Loucy (cell line): ENCODE measurements around the gene ARHGAP4.

ENCODE experiments used
- H2AFZ ChIP-seq: fragments of 200-600 bp; sonication (generic); 2 replicates; pipeline ENCODE4 v1.6.0; 2016; ENCODE audit warnings: antibody characterized with exemption, mild to moderate bottlenecking, low read length, moderate library complexity
- H3F3A ChIP-seq: fragments of 200-600 bp; 2 replicates; pipeline ENCODE4 v1.6.0; 2016; ENCODE audit warnings: antibody characterized with exemption, low read depth, mild to moderate bottlenecking
- H3K27me3 ChIP-seq: fragments of 200-600 bp; sonication (generic); 2 replicates; pipeline ENCODE4 v1.6.1; 2014; ENCODE audit warnings: low read length, mild to moderate bottlenecking; ENCODE audit not compliant: insufficient read depth, poor library complexity, severe bottlenecking
- H3K36me3 ChIP-seq: fragments of 200-600 bp; sonication (generic); 2 replicates; pipeline ENCODE4 v1.6.1; 2016; ENCODE audit warnings: low read length; ENCODE audit not compliant: insufficient read depth
- H3K4me1 ChIP-seq: fragments of 200-600 bp; sonication (generic); 2 replicates; pipeline ENCODE4 v1.5.1; 2014; ENCODE audit warnings: low read length, mild to moderate bottlenecking; ENCODE audit not compliant: insufficient read depth, poor library complexity, severe bottlenecking
- H3K4me2 ChIP-seq: fragments of 200-600 bp; sonication (generic); 2 replicates; pipeline ENCODE4 v1.6.0; 2014; ENCODE audit warnings: antibody characterized with exemption, low read length, low read depth, mild to moderate bottlenecking; ENCODE audit not compliant: poor library complexity, severe bottlenecking
- H3K4me3 ChIP-seq: fragments of 200-600 bp; sonication (generic); 2 replicates; pipeline ENCODE4 v1.5.1; 2014; ENCODE audit warnings: low read length, mild to moderate bottlenecking, mixed read lengths; ENCODE audit not compliant: poor library complexity, severe bottlenecking
- H3K79me2 ChIP-seq: fragments of 200-600 bp; sonication (generic); 2 replicates; pipeline ENCODE4 v1.6.1; 2014; ENCODE audit warnings: low read length; ENCODE audit not compliant: insufficient read depth
- H3K9ac ChIP-seq: fragments of 200-600 bp; sonication (generic); 2 replicates; pipeline ENCODE4 v1.6.0; 2014; ENCODE audit warnings: mild to moderate bottlenecking, low read depth, low read length, moderate library complexity; ENCODE audit not compliant: poor library complexity, severe bottlenecking
- H3K9me2 ChIP-seq: fragments of 200-600 bp; sonication (generic); replicated peaks from 2 replicates; pipeline ENCODE4 v1.6.1; 2016; ENCODE audit warnings: low read depth, low read length, mixed read lengths
- H3K9me3 ChIP-seq: fragments of 200-600 bp; sonication (generic); 2 replicates; pipeline ENCODE4 v1.6.1; 2014; ENCODE audit warnings: mild to moderate bottlenecking, antibody characterized with exemption, low read length, low read depth; ENCODE audit not compliant: insufficient read depth
- H4K20me1 ChIP-seq: fragments of 200-600 bp; sonication (generic); 2 replicates; pipeline ENCODE4 v1.6.0; 2014; ENCODE audit warnings: antibody characterized with exemption, low read length, mild to moderate bottlenecking; ENCODE audit not compliant: insufficient read depth, poor library complexity, severe bottlenecking
- EZH2phosphoT487 ChIP-seq: fragments of 200-600 bp; IDR thresholded peaks from 2 replicates; pipeline ENCODE4 v1.6.1; 2018; ENCODE audit warnings: antibody characterized with exemption, mild to moderate bottlenecking, moderate library complexity, borderline replicate concordance
- TF ChIP-seq, protein P1 (sequence below): fragments of 200-600 bp; sonication (generic); conservative IDR thresholded peaks from 2 replicates; pipeline ENCODE4 v1.5.1; 2014; ENCODE audit warnings: mild to moderate bottlenecking, antibody characterized with exemption, low read length

Gene ARHGAP4

DNA sequence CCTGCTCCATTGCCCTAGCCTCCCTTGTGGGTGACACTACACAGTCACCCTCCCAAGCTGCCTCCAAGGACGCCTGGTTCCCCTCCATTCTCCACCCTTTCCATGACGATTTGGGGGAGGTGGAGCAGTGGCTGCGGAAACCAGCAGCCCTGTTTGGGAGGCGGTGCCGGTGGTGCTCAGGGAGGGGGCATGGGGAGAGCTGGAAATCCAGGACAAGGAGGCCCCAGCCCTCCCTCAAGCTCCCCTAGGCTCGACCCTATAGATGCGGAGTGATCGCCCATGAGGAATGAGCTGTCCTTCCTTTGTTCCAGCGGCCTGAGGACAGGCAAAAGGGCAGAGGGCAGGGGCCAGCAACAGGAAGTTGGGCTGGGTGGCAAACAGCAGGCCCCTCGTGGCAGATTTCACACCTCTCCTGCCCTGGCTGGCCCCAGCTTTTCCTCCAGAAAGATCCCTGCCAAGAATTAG, 22.0 kb upstream of the ARHGAP4 start:
- peaks cover 2% of the 10 kb centered on the region for H4K20me1 ChIP-seq
- H3K36me3 ChIP-seq, result peaks cover 47% of the 10 kb centered on the region; the same call in 1 of the 2 replicates
- TF ChIP-seq, protein P1, sequence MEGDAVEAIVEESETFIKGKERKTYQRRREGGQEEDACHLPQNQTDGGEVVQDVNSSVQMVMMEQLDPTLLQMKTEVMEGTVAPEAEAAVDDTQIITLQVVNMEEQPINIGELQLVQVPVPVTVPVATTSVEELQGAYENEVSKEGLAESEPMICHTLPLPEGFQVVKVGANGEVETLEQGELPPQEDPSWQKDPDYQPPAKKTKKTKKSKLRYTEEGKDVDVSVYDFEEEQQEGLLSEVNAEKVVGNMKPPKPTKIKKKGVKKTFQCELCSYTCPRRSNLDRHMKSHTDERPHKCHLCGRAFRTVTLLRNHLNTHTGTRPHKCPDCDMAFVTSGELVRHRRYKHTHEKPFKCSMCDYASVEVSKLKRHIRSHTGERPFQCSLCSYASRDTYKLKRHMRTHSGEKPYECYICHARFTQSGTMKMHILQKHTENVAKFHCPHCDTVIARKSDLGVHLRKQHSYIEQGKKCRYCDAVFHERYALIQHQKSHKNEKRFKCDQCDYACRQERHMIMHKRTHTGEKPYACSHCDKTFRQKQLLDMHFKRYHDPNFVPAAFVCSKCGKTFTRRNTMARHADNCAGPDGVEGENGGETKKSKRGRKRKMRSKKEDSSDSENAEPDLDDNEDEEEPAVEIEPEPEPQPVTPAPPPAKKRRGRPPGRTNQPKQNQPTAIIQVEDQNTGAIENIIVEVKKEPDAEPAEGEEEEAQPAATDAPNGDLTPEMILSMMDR, result no peak
- no peak for TF ChIP-seq EZH2phosphoT487
- H3K27me3 ChIP-seq, result no peaks in the 10 kb centered on the region
- no peak overlapping the region for H3K4me2 ChIP-seq
- H3K4me3 ChIP-seq, result no peak overlapping the region
- no peaks in the 10 kb centered on the region for H3K9me3 ChIP-seq
- H3K9me2 ChIP-seq, result no peaks in the 10 kb centered on the region
- H2AFZ ChIP-seq, result no peak overlapping the region
- H3F3A ChIP-seq, result no peaks in the 10 kb centered on the region
- H3K4me1 ChIP-seq, result no peaks in the 10 kb centered on the region
- H3K79me2 ChIP-seq, result no peaks in the 10 kb centered on the region
- H3K9ac ChIP-seq, result no peak overlapping the region

DNA sequence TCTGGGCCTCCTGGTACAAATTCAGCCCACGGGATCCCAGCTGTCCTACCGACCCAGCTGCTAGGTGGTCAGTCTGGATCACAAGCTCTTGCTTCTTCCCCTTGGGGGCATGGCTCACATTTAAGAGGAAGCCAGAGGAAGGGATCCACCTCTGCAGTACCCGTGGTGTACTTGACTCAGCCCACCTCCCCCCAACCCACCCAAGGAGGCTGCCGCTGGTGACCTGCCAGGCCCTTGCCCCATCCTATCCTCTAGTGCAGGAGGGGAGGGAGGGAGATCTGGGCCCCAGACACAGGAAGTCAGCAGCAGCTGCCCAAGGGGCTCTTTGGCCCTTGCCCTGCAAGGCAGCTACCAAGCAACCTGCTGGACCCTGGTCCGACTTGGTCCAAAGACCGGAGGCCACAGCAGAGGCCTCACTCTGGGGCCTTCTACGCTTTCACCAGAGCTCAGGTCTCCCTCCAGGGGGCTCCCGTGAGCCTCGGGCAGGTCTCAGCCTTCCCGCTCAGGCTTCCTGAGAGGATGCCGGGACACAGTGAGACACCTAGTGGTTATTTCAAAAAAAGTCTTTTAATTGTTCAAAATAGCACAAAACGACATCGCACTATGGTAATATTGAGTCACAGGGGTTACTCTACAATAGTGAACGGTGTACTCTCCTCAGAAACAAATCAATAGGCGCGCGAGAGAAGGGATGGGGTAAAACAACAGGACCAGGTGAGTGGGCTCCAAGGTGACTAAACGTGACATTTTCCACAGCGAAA, 21.1 kb upstream of the ARHGAP4 start:
- H3K4me1 ChIP-seq, result no peaks in the 10 kb centered on the region
- no peaks in the 10 kb centered on the region for H3K27me3 ChIP-seq
- no peak overlapping the region for H3K4me2 ChIP-seq
- no peaks in the 10 kb centered on the region for H3K9me2 ChIP-seq
- H3K9me3 ChIP-seq, result no peaks in the 10 kb centered on the region
- H3K9ac ChIP-seq, result no peak overlapping the region
- no peak overlapping the region for H3K4me3 ChIP-seq
- TF ChIP-seq EZH2phosphoT487, result no peak
- TF ChIP-seq, protein P1, result peak; percentile 82
- no peak overlapping the region for H2AFZ ChIP-seq
- H3K36me3 ChIP-seq, result peaks cover 39% of the 10 kb centered on the region; the same call in 1 of the 2 replicates
- no peaks in the 10 kb centered on the region for H3F3A ChIP-seq
- H4K20me1 ChIP-seq, result peaks cover 2% of the 10 kb centered on the region
- no peaks in the 10 kb centered on the region for H3K79me2 ChIP-seq

DNA sequence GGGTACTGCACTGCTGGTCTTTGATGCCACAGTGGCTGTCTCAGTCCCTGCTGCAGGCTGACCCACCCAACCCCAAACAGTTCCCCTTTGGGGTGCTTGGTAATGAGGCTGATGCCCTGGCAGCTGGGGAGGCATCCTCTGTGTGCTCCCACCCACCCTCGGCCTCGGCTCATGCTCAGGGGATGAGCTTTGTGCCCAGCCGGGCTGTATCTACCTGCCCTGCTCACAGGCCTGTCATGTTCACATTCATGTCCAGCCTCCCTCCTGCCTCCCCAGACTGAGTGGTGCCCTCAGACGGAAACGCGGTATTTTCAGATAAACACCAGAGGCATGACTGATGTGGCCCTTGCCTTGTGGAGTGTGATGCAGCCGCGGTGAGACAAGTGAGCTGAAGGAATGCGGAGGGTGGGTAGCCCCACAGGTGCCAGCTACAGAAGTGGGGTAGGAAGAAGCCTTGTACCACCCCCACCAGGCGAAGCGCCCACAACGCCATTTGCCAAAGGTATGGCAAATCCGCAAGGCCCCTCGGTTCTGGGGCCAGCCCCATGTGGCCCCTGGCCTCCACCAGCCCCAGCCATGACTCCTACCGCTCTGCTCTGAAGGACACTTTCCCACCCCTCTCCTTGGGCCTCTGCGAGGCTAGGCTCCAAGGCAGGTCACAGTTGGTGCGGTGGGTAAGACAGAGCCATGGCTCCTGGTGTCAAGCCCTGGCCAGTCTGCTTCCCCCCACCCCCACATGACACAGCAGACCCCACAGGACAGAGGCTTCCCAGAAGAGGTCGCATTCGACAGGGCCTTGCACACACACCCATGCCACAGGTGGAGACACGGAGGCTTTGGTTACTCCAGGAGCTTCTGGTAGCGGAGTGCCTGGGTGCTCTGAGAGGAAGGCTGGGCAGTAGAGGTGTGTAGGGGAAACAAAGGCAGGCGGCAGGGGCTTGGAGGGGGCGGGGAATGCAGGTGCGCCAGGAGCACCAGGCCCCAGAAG, 20.2 kb upstream of the ARHGAP4 start:
- Histone ChIP-seq H3K4me1 (no peaks in the 10 kb centered on the region), H3K9ac (no peak overlapping the region), H3K27me3 (no peaks in the 10 kb centered on the region), H3K36me3 (peaks cover 30% of the 10 kb centered on the region; the same call in 1 of the 2 replicates), H3K4me2 (no peak overlapping the region), H3K9me2 (no peaks in the 10 kb centered on the region), H3F3A (no peaks in the 10 kb centered on the region), H4K20me1 (no peaks in the 10 kb centered on the region), H3K9me3 (no peaks in the 10 kb centered on the region), H2AFZ (no peak overlapping the region), H3K4me3 (no peak overlapping the region), H3K79me2 (no peaks in the 10 kb centered on the region)
- TF ChIP-seq, protein P1, result no peak
- no peak for TF ChIP-seq EZH2phosphoT487
